ENCODE results near the gene OR52N5.

Gene OR52N5

GRCh38 chr11:5767056-5767455 is 16.1 kb downstream of the OR52N5 start:
- DNase-seq (ENCODE audit: insufficient read length) (no peak), FAIRE-seq (peak; percentile 40)
- no peak for TF ChIP-seq POLR2AphosphoS5 (IDR thresholded peaks at IDR 0.05; ENCODE audit: low read depth, low read length)
- no peak for TF ChIP-seq TAF1 (IDR thresholded peaks at IDR 0.05; ENCODE audit: borderline replicate concordance, low read depth, low read length)
- TF ChIP-seq POLR2A (IDR thresholded peaks at IDR 0.05; ENCODE audit: low read depth, low read length): no peak

GRCh38 chr11:5753943-5754342 is 29.2 kb downstream of the OR52N5 start, which contains the start of gene OR52N4:
Gene OR52N4, plus strand, starts transcription at chr11:5754243. Its CDS starts 498 bp downstream, at chr11:5754741.
- DNase-seq (ENCODE audit: insufficient read length) (no peak), FAIRE-seq (no peak)
- no peak for TF ChIP-seq POLR2AphosphoS5 (IDR thresholded peaks at IDR 0.05; ENCODE audit: low read depth, low read length)
- TF ChIP-seq POLR2A (IDR thresholded peaks at IDR 0.05; ENCODE audit: low read depth, low read length): no peak
- no peak for TF ChIP-seq TAF1 (IDR thresholded peaks at IDR 0.05; ENCODE audit: borderline replicate concordance, low read depth, low read length)

DNA sequence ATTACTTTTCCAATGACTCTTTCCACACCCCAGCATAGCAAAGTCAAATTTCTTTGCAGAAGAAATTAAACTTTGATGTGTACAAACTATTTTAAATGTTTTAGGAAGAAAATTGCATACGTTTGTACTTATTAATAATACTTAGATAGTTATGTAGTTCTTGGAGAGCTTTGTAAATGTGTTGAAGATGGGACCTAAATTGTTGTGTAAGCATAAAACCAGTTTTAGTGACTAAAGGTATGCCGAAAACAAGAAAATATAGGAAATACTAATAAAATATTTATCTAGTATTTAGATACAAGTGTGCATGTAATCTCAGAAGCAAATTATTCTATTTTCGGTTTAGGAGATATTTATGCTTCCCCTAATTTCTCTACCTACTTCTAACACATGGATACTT is 33.3 kb downstream of the OR52N5 start:
- FAIRE-seq (no peak), DNase-seq (ENCODE audit: insufficient read length) (no peak)

DNA sequence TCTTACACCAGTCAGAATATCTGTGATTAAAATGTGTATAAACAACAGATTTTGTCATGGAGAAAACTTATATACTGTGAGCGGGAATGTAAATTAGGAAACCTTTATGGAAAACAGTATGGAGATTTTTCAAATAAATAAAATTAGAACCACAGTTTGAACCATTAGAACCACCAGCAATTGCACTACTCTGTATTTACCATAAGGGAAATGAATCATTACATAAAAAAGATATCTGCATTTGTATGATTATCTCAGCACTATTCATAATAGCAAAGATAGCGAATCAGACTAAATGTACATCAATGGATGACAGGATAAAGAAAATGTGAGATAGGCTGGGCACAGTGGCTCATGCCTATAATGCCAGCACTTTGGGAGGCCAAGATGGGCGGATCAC is 36.5 kb downstream of the OR52N5 start:
- DNase-seq (ENCODE audit: insufficient read length): no peak
- TF ChIP-seq TAF1 (IDR thresholded peaks at IDR 0.05; ENCODE audit: borderline replicate concordance, low read depth, low read length) (no peak), POLR2AphosphoS5 (IDR thresholded peaks at IDR 0.05; ENCODE audit: low read depth, low read length) (no peak), POLR2A (IDR thresholded peaks at IDR 0.05; ENCODE audit: low read depth, low read length) (no peak)
- FAIRE-seq: no peak

More for the DNA sequence above, 33.3 kb downstream of the OR52N5 start:
- TF ChIP-seq TAF1 (IDR thresholded peaks at IDR 0.05; ENCODE audit: borderline replicate concordance, low read depth, low read length) (no peak), POLR2AphosphoS5 (IDR thresholded peaks at IDR 0.05; ENCODE audit: low read depth, low read length) (no peak), POLR2A (IDR thresholded peaks at IDR 0.05; ENCODE audit: low read depth, low read length) (no peak)

GRCh38 chr11:5738431-5738830 is 44.7 kb downstream of the OR52N5 start:
- FAIRE-seq (no peak), DNase-seq (ENCODE audit: insufficient read length) (no peak)
- no peak for TF ChIP-seq TAF1 (IDR thresholded peaks at IDR 0.05; ENCODE audit: borderline replicate concordance, low read depth, low read length)

DNA sequence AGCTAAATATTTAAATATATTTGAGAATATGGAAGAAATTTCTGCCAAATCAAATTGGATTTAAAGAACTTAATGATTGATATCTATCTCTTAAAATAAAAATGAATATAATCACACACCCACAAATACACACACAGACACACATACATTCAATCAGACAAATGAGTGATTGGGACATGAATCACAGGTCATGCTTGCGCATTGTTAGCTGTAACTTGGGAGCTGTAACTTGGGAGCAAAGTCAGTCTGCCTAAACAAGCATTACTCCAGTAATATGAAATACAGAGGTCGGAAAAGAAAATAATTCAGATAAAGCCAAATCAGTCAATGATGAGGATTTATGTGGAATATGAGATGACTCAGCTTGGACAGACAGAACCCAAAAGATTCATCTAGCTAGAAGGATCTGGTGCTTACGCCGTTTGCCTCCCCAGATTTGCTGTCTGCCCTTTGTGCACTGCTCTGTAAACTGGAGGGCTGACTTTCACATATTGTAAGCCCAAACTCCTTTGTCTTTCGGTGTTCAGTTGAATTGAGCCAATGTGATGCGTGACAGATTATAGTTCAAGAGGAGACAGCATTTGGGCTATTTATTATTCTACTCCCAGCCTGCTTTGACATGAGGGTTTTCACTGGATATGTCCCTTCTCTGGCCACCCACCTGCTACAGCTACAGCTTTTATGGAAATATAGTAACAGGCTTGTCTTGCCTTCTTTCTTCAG is 45.3 kb downstream of the OR52N5 start:
- FAIRE-seq (no peak), DNase-seq (ENCODE audit: insufficient read length) (no peak)
- TF ChIP-seq POLR2A (IDR thresholded peaks at IDR 0.05; ENCODE audit: low read depth, low read length) (no peak), POLR2AphosphoS5 (IDR thresholded peaks at IDR 0.05; ENCODE audit: low read depth, low read length) (no peak), TAF1 (IDR thresholded peaks at IDR 0.05; ENCODE audit: borderline replicate concordance, low read depth, low read length) (no peak)

- DNase-seq (ENCODE audit: insufficient read length) (no peak), FAIRE-seq (no peak)
- TF ChIP-seq TAF1 (IDR thresholded peaks at IDR 0.05; ENCODE audit: borderline replicate concordance, low read depth, low read length) (no peak), POLR2AphosphoS5 (IDR thresholded peaks at IDR 0.05; ENCODE audit: low read depth, low read length) (no peak), POLR2A (IDR thresholded peaks at IDR 0.05; ENCODE audit: low read depth, low read length) (no peak)
Measured at GRCh38 chr11:5737091-5737490, 46.1 kb downstream of the OR52N5 start.

DNA sequence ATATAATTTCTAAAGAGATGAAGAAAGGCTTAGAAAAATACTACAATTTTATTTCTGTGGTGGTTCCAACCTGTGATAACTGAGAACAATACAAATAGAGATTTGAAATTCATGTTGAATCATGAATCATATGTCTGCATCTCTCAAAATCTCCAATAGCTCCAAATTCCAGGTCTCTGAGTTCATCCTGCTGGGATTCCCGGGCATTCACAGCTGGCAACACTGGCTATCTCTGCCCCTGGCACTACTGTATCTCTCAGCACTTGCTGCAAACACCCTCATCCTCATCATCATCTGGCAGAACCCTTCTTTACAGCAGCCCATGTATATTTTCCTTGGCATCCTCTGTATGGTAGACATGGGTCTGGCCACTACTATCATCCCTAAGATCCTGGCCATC is 46.8 kb downstream of the OR52N5 start, which contains the start of gene OR56B1:
OR56B1 (plus strand) TSS at position 53 of the 400 bp plus-strand sequence; CDS start at position 122, 69 bp downstream.
- FAIRE-seq: no peak
- no peak for TF ChIP-seq TAF1 (IDR thresholded peaks at IDR 0.05; ENCODE audit: borderline replicate concordance, low read depth, low read length)
- no peak for TF ChIP-seq POLR2A (IDR thresholded peaks at IDR 0.05; ENCODE audit: low read depth, low read length)
- no peak for TF ChIP-seq POLR2AphosphoS5 (IDR thresholded peaks at IDR 0.05; ENCODE audit: low read depth, low read length)
- DNase-seq (ENCODE audit: insufficient read length): no peak

DNA sequence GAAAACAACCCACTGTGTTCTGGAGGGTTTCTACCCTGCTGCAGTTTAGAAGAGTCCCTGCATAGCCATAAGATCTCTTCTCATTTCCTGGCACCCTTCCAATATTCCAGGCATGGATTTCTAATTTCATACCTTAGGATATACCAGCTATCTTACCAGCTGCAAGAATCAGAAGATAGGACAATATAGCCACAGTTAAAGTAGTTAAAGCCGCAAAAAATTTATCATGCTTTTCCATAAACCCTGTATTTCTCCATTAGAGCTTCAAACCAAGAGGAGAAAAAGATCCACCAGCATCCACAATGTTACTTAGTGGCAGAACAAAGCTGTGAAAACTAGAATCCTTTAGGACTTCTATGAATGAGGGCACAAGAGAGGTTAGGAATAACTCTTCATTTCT is 55.5 kb downstream of the OR52N5 start:
- FAIRE-seq: no peak
- no peak for TF ChIP-seq POLR2AphosphoS5 (IDR thresholded peaks at IDR 0.05; ENCODE audit: low read depth, low read length)
- TF ChIP-seq TAF1 (IDR thresholded peaks at IDR 0.05; ENCODE audit: borderline replicate concordance, low read depth, low read length): no peak
- TF ChIP-seq POLR2A (IDR thresholded peaks at IDR 0.05; ENCODE audit: low read depth, low read length): no peak
- DNase-seq (ENCODE audit: insufficient read length): no peak

- DNase-seq (ENCODE audit: insufficient read length) (no peak), FAIRE-seq (no peak)
- TF ChIP-seq POLR2AphosphoS5 (IDR thresholded peaks at IDR 0.05; ENCODE audit: low read depth, low read length): no peak
- no peak for TF ChIP-seq POLR2A (IDR thresholded peaks at IDR 0.05; ENCODE audit: low read depth, low read length)
- no peak for TF ChIP-seq TAF1 (IDR thresholded peaks at IDR 0.05; ENCODE audit: borderline replicate concordance, low read depth, low read length)
Measured at GRCh38 chr11:5726351-5726750, 56.8 kb downstream of the OR52N5 start.
